Gastroesophageal sphincter (tissue), 4 donors: ENCODE measurements around the gene MLN. TPM values are rescaled to one million over a fixed set of nuclear protein-coding genes. Genes with fewer than 3 reads are reported as not detected.

Source experiments
- ATAC-seq: fragments of 150-250 bp; one replicate; pipeline ENCODE4 v1.9.1; 2016; ENCODE audit warnings: mild to moderate bottlenecking, moderate library complexity
- H3K27ac ChIP-seq, 4 donors: fragments of 200-600 bp; sonication (generic) in 3 of 4; 1 replicate in 3 of 4; 2 replicates in 1 of 4; pipeline ENCODE4 v1.5.1; 2016 to 2019
- H3K27me3 ChIP-seq: fragments of 200-600 bp; sonication (generic); one replicate; pipeline ENCODE4 v1.5.1; 2019
- H3K36me3 ChIP-seq, 2 donors: fragments of 200-600 bp; sonication (generic); one replicate each; pipeline ENCODE4 v1.5.1; 2019; ENCODE audit warnings: control low read depth in 1 of 2
- H3K4me1 ChIP-seq, 3 donors: fragments of 200-600 bp; sonication (generic); 1 replicate in 2 of 3; 2 replicates in 1 of 3; pipeline ENCODE4 v1.5.1; 2016 to 2019; ENCODE audit warnings: control low read depth in 2 of 3
- H3K4me3 ChIP-seq, 2 donors: fragments of 200-600 bp; sonication (generic); one replicate each; pipeline ENCODE4 v1.5.1; 2019; ENCODE audit warnings: mild to moderate bottlenecking in 1 of 2, moderate library complexity in 1 of 2
- H3K9me3 ChIP-seq, 3 donors: fragments of 200-600 bp; sonication (generic); one replicate each; pipeline ENCODE4 v1.5.1; 2017 to 2019; ENCODE audit warnings: control low read depth in 2 of 3
- CTCF ChIP-seq, 4 experiments: fragments of 200-600 bp in 2 of 4; fragments of 450-650 bp in 2 of 4; sonication (generic) in 1 of 4; IDR thresholded peaks; one replicate each; pipeline ENCODE4 v1.5.1; 2017 to 2019; ENCODE audit warnings: antibody characterized with exemption in 4 of 4, mild to moderate bottlenecking in 2 of 4, moderate library complexity in 2 of 4
- EP300 ChIP-seq: sonication (generic); formaldehyde crosslinking; IDR thresholded peaks from one replicate; pipeline ENCODE4 v1.6.1; 2017; ENCODE audit warnings: antibody characterized with exemption, mild to moderate bottlenecking
- POLR2A ChIP-seq, 2 donors: fragments of 450-650 bp; IDR thresholded peaks; one replicate each; pipeline ENCODE4 v1.6.1; 2017; ENCODE audit warnings: antibody characterized with exemption in 2 of 2, mild to moderate bottlenecking in 2 of 2, moderate library complexity in 1 of 2
- POLR2AphosphoS5 ChIP-seq: sonication (generic); formaldehyde crosslinking; IDR thresholded peaks from one replicate; pipeline ENCODE4 v1.6.1; 2017; ENCODE audit warnings: antibody characterized with exemption
- WGBS, 2 donors: methylation state at CpG; one replicate each; pipeline ENCODE4 v1.1.5; 2018; ENCODE audit warnings: low coverage in 1 of 2; 5-methylcytosine and 5-hydroxymethylcytosine counted together
- total RNA-seq, 4 donors: library from RNA; depleted of rRNA; stranded (reverse); fragments of >200 nt; gene quantifications; one replicate each; pipeline ENCODE4 v1.1.0, GENCODE V29; 2016

MLN gene
- total RNA-seq, 4 donors from 2014 or later = not detected

GRCh38 chr6:33820243-33820642 lies 16.4 kb upstream of the MLN start:
- no peaks in the 10 kb centered on the region for H3K36me3 ChIP-seq
- no peak overlapping the region for H3K4me3 ChIP-seq
- TF ChIP-seq EP300 (no peak), POLR2AphosphoS5 (no peak), POLR2A (IDR thresholded peaks at IDR 0.05) (no peak), CTCF (IDR thresholded peaks at IDR 0.05) (no peak)
- H3K27ac ChIP-seq = no peak overlapping the region
- no peaks in the 10 kb centered on the region for H3K9me3 ChIP-seq
- 24 to 53% methylated on average over 5 to 6 of the region's 10 CpGs for WGBS, 2 donors
- no peak for ATAC-seq
- H3K27me3 ChIP-seq = peaks cover 53% of the 10 kb centered on the region
- no peaks in the 10 kb centered on the region for H3K4me1 ChIP-seq

GRCh38 chr6:33819021-33819420 lies 15.2 kb upstream of the MLN start:
- H3K27me3 ChIP-seq = peaks cover 65% of the 10 kb centered on the region
- no peak overlapping the region for H3K27ac ChIP-seq
- no peaks in the 10 kb centered on the region for H3K9me3 ChIP-seq
- H3K4me3 ChIP-seq = no peak overlapping the region
- ATAC-seq = no peak
- no peaks in the 10 kb centered on the region for H3K36me3 ChIP-seq
- TF ChIP-seq POLR2AphosphoS5 (no peak), CTCF (IDR thresholded peaks at IDR 0.05) (no peak), EP300 (no peak), POLR2A (IDR thresholded peaks at IDR 0.05) (no peak)
- H3K4me1 ChIP-seq = no peaks in the 10 kb centered on the region
- WGBS, 2 donors = 72 to 83% methylated on average over 2 to 3 of the region's 4 CpGs

GRCh38 chr6:33818293-33818692 lies 14.5 kb upstream of the MLN start:
- no peak for ATAC-seq

GRCh38 chr6:33817489-33817888 lies 13.7 kb upstream of the MLN start:
- no peak overlapping the region for H3K27ac ChIP-seq
- H3K27me3 ChIP-seq = peaks cover 72% of the 10 kb centered on the region
- no peaks in the 10 kb centered on the region for H3K4me1 ChIP-seq
- no peaks in the 10 kb centered on the region for H3K36me3 ChIP-seq
- no peaks in the 10 kb centered on the region for H3K9me3 ChIP-seq
- H3K4me3 ChIP-seq = no peak overlapping the region
- no peak for TF ChIP-seq CTCF (IDR thresholded peaks at IDR 0.05)
- TF ChIP-seq POLR2A (IDR thresholded peaks at IDR 0.05) = no peak
- TF ChIP-seq EP300 = no peak
- TF ChIP-seq POLR2AphosphoS5 = no peak
- no peak for ATAC-seq
- WGBS, 2 donors = 87% methylated on average over 3 of the region's 5 CpGs; no CpG with 5 or more reads in 1 of the 2 donors

More at GRCh38 chr6:33818293-33818692, 14.5 kb upstream of the MLN start:
- Histone ChIP-seq H3K27me3 (peaks cover 72% of the 10 kb centered on the region), H3K36me3 (no peaks in the 10 kb centered on the region), H3K27ac (no peak overlapping the region), H3K4me3 (no peak overlapping the region), H3K4me1 (no peaks in the 10 kb centered on the region), H3K9me3 (no peaks in the 10 kb centered on the region)
- WGBS, 2 donors = 72% methylated on average over 2 of the region's 3 CpGs; no CpG with 5 or more reads in 1 of the 2 donors
- TF ChIP-seq POLR2AphosphoS5 (no peak), POLR2A (IDR thresholded peaks at IDR 0.05) (no peak), EP300 (no peak), CTCF (IDR thresholded peaks at IDR 0.05) (no peak)

GRCh38 chr6:33816911-33817310 lies 13.1 kb upstream of the MLN start:
- H3K27ac ChIP-seq = no peak overlapping the region
- WGBS, 2 donors = 68 to 95% methylated on average over 3 to 6 of the region's 8 CpGs
- H3K36me3 ChIP-seq = no peaks in the 10 kb centered on the region
- TF ChIP-seq CTCF (IDR thresholded peaks at IDR 0.05) (no peak), POLR2AphosphoS5 (no peak), POLR2A (IDR thresholded peaks at IDR 0.05) (no peak), EP300 (no peak)
- H3K4me3 ChIP-seq = no peak overlapping the region
- H3K9me3 ChIP-seq = no peaks in the 10 kb centered on the region
- no peaks in the 10 kb centered on the region for H3K4me1 ChIP-seq
- no peak for ATAC-seq
- H3K27me3 ChIP-seq = peaks cover 72% of the 10 kb centered on the region
